Heart left ventricle (tissue), 13 donors: ENCODE results near the gene TTC7B.

Experiments
- CTCF ChIP-seq, 12 donors: fragments of 200-600 bp; sonication (generic) in 4 of 12; IDR thresholded peaks; one replicate each; pipeline versions ENCODE4 v1.5.0 to v1.8.0; 2018 to 2022; ENCODE audit warnings: antibody characterized with exemption in 12 of 12, mild to moderate bottlenecking in 5 of 12
- POLR2A ChIP-seq, 2 donors: fragments of 450-650 bp; IDR thresholded peaks; one replicate each; pipeline ENCODE4 v1.6.1; 2017; ENCODE audit warnings: antibody characterized with exemption in 2 of 2, mild to moderate bottlenecking in 2 of 2, moderate library complexity in 2 of 2
- donor health status: ischemic (EF 13 %, LVEDD 7.1; RV severe dilation, severe dysfunction).
- donor health status: DM: no; HTN: yes; CAD: no.
- donor health status: DM: no; HTN: no; CAD: no.
- donor health status: ischemic (EF 25% LVEDD 6.9; RV normal size, moderate dysfunction).
- donor health status: ischemic (EF 25% LVEDD 5.7; RV mildly dilated, moderate dysfunction).
- donor health status: ischemic (EF 35%, LVEDD 5.7; RV mildly dilated, moderate dysfunction).
- donor health status: nonischemic (EF 11% LVEDD 7.7; RV severe dilation, severe dysfunction).
- donor health status: DM: yes; HTN: yes; CAD: no.
- donor health status: PGD.
- donor health status: ischemic (EF 29% LVEDD 5.4; RV normal size, mild dysfunction).
- donor health status: nonischemic (EF 23%, LVEDD 6.1; RV moderate dilation, normal function).

- TF ChIP-seq CTCF (IDR thresholded peaks at IDR 0.05), result peak in 6 of 12 donors; percentile 7 to 35 (median 25)
- no peak for TF ChIP-seq POLR2A (IDR thresholded peaks at IDR 0.05)
Measured at GRCh38 chr14:90785471-90785870, 30.8 kb downstream of the TTC7B start.
